ENCODE results near the gene LYRM9.
"Not testable (repeated sequence)": the region's sequence is repeated elsewhere in the genome, so short reads cannot be mapped to it uniquely, and the experiment has no call there.

The LYRM9 gene

DNA sequence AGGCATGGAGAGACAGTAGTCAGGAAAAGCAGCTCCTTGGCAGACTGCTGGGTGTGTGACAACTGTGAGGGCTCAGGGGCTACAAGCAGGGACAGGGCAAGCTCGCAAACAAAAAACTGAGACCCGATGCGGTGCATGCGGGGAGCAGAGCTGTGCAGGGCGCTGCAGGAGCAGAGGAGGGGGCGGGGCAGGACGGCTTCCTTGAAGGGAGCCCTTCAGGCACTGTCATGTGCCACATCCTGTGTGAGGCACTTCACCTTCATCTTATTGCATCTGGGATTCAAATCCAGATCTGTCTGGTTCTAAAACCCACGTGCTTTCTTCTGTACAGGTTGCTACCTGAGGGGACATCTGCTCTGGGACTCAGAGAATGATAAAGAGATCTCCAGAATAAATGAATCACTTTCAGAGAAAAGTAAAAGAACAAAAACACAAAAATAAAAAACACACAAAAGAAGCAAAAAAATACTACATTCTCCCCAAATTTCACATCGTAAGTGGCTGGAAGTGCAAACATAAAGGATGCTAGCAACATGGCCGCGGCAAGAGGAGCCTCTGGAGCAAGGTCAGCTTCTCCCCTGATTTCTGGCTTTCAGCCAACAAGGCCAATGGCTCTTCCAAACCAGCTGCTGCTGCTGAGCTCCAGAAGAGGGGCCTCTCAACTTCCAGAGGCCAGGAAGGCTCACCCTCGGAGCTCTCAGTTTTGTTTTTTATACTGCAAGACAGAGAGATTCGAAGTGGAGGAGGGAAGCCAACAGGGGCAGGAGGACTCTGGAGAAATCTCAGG lies 14.2 kb downstream of the LYRM9 start:
- DNase-seq (ENCODE audit: low read depth in 2 of 2, low spot score in 1 of 2): no peak

DNA sequence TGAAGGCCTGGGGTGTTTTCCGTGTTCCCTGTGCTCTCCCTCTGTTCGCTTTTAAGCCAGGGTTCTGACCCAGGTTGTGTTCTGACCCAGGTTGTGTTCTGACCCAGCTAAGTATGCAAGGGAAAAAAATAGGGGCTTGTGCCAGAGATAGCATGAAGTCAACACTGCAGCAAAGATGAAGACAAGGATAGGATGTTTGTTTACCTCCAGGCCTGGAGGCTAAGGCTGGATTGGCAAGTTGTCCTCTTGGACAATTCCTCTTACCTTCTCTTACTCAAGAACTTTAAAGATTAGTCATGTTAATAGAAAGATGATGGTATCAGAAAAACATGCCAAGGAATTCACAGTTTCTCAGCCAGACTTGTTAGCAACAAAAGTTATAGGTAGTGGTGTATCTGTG lies 19.4 kb downstream of the LYRM9 start:
- DNase-seq (ENCODE audit: low read depth in 2 of 2, low spot score in 1 of 2): no peak

DNA sequence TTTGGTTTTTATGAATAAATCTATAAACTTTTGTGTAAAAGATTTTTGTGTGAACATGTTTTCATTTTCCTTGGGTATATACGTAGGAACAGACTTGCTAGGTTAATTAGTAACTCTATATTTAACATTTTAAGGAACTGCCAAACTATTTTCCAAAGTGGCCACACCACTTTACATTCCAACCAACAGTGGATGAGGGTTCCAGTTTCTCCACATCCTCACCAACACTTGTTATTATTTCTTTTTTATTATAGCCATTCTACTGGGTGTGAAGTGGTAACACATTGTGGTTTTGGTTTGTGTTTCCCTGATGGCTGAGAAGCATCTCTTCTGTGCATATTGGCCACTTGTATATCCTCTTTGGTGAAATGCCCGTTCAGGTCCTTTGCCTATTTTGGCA lies 20.0 kb downstream of the LYRM9 start:
- no peak for DNase-seq (ENCODE audit: low read depth in 2 of 2, low spot score in 1 of 2)

DNA sequence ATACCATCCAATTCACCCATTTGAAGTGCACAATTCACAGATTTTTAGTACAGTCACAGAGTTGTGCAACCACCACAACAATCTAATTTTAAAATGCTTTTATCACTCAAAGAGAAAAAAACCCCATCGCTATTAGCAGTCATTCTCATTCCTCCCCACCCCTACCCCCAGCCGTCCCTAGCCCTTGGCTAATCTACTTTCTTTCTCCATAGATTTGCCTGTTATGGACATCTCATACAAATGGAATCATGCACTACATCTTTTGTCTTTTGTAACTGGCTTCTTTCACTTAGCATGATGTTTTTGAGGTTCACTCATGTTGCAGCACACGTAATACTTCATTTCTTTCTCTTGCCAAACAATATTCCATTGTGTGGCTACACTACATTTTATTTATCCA lies 20.4 kb downstream of the LYRM9 start:
- no peak for DNase-seq (ENCODE audit: low read depth in 2 of 2, low spot score in 1 of 2)

DNA sequence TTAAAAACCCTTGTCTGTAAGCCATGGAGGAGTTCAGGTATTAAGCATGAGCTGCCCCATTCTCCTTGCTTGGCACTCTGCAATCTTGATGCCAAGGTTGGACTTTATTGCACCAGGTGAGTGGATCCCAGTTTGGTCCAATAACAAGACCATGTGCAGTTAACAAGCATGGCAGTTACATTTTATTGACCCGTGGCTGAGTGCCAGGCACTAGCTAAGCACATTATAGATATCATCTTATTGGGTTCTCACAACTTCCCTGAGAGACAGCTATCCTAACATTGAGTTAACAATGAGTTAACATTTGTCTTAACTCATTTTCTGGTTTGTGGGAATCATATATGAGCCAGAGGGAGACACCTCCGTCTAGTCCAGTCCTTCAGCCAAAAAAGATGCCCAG lies 21.8 kb downstream of the LYRM9 start:
- no peak for DNase-seq (ENCODE audit: low read depth in 2 of 2, low spot score in 1 of 2)

DNA sequence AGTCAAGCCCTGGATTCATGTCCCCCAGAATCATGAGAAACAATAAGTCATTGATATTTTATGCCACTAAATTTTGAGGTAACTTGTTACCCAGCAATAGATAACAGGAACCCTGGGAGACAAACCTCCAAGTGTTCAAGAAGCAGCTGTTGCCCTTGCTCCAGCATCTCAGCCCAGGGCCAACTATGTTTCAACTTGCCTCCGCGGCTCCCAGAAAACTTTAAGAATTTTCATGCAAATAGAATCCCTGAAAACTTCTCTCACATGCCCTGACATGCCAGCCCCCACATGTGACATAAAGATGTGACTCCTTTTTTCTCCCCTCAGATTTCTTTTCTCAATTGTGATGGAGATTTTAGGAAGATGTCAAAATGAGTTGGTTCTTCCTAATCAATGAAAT lies 22.8 kb downstream of the LYRM9 start:
- DNase-seq (ENCODE audit: low read depth in 2 of 2, low spot score in 1 of 2): no peak

DNA sequence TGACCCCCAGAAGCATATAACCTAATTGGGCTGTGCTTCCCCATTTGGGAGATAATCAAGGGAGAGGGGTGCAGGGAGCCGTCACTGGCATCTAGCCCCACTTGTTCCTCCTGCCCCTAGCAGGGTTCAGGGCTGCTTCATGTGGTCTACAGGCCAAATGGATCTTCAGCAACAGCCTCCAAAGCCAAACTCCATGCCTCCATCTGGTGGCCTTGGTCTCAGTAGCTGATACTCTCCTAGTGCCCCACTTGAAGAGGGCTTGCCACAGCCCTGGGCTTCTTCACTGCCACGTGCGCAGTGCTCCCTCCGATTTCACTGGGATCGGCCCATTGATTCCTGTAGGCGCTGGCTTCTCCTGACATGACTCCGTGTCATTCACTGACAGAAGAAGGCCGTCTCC lies 24.6 kb downstream of the LYRM9 start:
- DNase-seq (ENCODE audit: low read depth in 2 of 2, low spot score in 1 of 2): no peak

DNA sequence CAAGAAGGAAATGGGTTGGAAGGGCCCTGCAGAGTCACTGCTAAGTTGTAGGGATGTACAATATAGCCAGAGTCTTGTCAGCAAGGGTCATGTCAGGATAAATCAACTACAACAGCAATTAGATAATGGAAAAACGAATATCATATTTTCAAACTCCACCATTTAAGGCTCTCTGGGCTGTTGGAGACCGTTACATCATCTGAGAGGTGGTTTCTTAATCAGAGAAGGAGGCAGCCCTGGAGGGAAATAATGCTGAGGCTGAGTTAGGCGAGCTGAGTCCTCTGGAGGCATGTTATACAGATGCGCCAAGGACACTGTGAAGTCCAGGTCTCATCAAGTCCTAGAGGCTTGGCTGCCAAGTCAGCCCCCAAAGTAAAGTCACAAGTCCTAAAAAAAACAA lies 30.3 kb downstream of the LYRM9 start:
- DNase-seq (ENCODE audit: low read depth in 2 of 2, low spot score in 1 of 2): no peak

DNA sequence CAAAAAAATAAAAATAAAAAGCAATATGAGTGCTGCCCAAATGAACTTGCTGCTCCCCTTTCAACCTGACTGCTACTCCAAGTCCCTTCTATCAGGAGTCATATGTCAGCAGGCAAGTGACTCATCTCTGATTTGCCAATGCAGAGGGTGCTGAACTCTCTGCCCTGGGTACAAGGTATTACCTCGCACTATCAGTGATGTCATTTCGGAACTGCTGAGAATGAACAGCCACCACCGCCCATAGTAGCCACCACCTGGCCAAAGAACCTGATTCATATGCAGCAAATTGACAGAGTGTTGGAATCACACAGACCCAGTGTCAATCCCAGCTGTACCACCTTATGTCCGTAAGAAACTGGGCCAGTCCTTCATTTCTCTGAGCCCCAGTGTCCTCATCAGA lies 31.2 kb downstream of the LYRM9 start:
- DNase-seq (ENCODE audit: low read depth in 2 of 2, low spot score in 1 of 2): no peak

DNA sequence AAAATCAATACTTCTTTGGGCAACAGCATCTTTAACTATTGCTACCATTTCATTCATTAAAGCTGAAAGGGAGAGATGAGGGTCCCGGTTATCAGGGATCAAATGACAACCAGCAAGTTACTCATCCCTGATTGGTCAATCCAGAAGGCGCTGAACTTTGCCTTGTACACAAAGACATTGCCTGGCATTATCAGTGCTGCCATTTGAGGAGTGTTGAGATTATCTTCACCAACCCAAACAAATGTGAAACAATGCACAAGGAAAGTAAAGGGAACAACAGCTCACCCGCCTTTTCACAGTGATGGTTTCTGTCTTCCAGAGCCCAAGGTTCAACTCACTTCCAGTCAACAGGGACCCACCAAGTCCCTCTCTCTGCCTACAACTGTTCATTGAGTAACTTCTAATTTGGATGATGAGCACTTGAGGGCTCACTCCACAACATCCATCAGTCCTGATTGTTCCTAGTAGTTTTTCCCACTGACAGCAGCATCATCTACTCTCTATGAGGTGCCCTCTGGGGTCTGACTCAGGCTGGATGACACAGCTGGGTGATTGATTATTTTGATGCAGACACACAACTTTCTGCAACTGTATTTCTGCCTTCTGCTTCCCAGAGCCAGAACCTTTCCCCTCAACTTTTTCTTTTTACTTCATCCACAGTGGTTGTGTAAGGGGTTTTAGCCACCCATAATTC lies 32.0 kb downstream of the LYRM9 start:
- DNase-seq (ENCODE audit: low read depth in 2 of 2, low spot score in 1 of 2): no peak

DNA sequence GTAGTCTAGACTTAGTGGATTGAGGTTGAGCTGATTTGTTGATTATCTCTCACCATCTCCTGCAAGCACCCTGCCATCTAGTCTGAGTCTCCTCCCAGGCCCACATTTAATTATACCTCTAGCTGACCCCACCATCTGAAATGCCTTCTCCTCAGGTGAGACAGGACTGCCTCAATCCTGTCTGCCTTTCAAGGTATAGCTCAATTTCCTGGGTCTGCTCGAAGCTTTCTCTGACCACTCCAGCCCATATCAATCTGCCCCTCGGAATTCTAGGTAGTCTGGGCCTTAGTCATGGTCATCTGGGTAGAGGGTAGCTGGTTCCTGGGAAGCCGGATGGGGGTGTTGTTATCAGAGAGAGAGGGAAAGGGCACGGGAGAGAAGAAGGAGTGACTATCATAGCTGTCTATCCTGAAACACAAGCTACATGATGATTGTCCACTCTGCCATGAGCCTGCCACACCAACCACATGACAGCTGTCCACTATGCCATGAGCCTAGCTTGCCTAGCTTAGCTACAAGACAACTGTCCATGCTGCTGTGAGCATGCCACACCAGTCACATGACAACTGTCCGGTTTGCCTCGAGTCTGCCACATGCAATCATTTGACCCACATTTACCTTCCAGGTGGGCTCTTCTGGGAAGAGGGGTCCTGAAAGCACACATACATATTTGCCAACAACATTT lies 34.4 kb downstream of the LYRM9 start:
- DNase-seq (ENCODE audit: low read depth in 2 of 2, low spot score in 1 of 2): no peak

DNA sequence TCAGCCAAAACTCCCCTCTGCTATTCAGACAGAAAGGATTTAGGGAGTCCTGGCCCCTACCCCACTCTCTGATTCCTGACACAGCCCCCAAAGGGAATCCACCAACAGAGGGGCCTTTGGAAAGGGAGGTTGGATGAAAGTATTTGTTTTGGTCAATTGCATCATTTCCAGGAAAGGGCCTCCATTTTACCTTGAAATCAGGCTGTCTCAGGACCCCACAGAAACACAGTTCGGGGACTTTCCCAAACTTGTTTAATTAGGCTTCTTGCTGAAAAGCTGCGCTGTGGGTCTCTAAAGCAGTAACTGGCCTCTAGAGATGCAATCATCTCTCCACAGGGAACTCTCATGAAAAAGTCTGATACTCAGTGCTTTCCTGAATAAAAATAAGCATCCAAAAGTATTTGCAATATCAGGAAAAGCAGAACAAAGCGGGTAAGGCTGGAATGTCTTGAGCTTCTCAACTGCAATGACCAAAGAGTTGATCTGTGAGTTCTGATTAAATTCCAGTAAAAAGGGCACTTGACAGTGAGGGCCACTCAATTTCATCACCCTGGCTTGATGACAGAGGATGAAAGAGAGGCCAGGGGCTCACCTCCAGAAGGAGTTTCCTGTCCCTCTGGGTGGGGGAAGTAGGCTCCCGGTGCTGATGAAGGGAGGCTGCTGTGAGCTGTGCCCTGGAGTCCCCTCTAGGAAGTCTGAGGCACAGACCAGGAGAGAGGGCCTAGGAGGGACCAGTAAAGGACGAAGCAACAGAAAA lies 36.3 kb downstream of the LYRM9 start:
- DNase-seq (ENCODE audit: low read depth in 2 of 2, low spot score in 1 of 2): no peak

DNA sequence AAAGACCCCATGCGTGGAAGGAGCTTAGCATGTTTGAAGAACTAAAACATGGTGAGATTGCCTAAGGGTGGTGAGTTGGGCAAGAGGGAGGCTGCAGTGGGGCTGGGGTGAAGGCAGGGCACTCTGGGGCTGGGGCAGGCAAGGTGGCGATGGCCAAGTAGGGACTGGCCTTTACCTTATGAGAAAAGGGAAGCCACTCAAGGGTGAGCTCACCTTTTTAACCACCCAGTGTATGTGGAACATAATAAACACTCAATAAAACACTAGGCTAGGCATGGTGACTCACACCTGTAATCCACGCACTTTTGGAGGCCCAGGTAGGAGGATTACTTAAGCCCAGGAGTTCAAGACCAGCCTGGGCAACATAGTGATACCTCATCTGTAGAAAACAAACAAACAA lies 37.7 kb downstream of the LYRM9 start:
- no peak for DNase-seq (ENCODE audit: low read depth in 2 of 2, low spot score in 1 of 2)

DNA sequence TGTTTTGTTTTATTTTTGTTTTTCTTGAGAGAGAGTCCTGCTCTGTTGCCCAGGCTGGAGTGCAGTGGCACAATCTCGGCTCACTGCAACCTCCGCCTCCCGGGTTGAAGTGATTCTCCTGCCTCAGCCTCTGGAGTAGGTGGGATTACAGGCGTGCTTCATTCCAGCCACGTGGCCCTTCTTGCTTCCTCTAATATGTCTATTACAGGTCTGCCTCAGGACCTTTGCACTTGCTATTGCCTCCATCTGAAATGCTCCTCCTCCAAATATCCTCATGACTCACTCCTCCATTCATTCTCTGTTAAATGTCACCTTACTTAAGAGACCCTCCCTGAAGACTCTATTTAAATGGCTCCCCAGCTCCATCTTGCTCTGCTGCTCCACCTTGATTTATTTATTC lies 39.0 kb downstream of the LYRM9 start:
- no peak for DNase-seq (ENCODE audit: low read depth in 2 of 2, low spot score in 1 of 2)

DNA sequence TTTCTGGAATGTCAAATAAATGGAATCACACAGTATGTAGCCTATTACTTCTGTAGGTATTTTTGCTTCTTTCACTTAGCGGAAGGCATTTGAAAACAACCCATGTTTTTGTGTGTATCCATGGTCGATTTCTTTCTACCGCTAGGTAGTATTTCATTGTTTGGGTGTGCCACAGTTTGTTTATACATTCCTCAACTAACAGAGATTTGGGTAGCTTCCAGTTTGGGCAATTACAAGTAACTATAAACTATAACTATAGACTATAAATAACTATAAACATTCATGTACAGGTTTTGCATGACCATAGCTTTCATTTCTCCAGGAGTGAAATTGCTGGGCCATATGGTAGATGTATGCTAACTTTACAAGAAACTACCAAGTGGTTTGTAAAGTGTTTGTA lies 40.1 kb downstream of the LYRM9 start:
- no peak for DNase-seq (ENCODE audit: low read depth in 2 of 2, low spot score in 1 of 2)

DNA sequence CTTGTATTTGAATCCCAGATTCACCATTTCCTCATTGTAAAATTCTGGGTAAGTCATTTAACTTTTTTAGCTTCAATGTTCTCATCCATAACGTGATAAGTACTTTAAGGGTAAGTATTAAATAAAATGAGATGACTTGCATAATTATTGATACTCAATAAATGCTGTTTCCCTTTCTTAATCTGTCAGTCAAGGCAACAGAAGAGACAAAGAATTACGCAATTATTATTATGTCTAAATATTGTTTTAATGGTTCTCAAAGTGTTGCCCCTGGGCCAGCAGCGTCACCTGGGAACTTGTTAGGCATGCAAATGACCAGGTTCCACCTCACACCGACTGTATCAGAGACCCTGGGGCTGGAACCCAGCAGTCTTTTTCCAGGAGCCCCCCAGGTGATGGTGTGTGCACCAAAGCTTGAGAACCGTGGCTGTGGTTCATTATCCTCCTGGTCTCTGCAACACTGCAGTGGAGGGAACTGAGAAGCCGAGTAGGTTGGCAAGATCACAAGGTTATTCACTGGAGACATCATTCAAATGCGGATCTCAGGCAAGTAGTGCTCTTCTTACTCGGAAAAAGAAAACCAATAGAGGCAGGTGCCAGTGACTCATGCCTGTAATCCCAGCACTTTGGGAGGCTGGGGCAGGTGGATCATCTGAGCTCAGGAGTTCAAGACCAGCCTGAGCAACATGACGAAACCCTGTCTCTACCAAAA lies 43.5 kb downstream of the LYRM9 start:
- DNase-seq (ENCODE audit: low read depth in 2 of 2, low spot score in 1 of 2): no peak

DNA sequence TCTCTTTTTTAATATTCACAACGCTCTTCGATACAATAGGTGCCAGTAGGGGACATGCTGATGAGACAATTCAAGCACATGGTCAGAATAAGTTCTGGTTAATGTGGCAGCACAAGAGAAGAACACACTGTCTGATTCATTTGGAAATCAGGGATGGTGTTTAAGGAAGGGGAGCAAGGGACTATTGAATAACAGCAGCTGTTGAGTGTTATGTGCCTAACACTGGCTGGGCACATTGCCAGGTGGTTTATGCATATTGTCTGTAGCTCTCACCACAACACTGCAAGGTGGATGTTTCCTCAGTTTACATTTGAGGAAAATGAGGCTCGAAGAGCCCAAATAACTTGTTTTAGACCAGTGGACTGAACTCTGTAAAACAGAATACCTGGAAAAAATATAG lies 44.2 kb downstream of the LYRM9 start:
- DNase-seq (ENCODE audit: low read depth in 2 of 2, low spot score in 1 of 2): no peak

DNA sequence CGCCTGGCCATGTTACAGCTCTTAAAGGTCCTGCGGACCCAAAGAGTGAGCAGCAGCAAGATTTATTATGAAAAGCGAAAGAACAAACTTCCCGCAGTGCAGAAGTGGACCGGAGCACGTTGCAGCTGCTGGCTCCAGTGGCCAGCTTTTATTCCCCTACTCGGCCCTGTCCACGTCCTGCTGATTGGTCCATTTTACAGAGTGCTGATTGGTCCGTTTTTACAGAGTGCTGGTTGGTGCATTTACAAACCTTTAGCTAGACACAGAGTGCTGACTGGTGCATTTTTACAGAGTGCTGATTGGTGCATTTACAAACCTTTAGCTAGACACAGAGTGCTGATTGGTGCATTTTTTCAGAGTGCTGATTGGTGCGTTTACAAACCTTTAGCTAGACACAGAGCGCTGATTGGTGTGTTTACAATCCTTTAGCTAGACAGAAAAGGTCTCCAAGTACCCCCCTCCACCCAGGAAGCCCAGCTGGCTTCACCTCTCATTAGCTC lies 46.3 kb downstream of the LYRM9 start:
- DNase-seq (ENCODE audit: low read depth in 2 of 2, low spot score in 1 of 2): not testable (repeated sequence)

DNA sequence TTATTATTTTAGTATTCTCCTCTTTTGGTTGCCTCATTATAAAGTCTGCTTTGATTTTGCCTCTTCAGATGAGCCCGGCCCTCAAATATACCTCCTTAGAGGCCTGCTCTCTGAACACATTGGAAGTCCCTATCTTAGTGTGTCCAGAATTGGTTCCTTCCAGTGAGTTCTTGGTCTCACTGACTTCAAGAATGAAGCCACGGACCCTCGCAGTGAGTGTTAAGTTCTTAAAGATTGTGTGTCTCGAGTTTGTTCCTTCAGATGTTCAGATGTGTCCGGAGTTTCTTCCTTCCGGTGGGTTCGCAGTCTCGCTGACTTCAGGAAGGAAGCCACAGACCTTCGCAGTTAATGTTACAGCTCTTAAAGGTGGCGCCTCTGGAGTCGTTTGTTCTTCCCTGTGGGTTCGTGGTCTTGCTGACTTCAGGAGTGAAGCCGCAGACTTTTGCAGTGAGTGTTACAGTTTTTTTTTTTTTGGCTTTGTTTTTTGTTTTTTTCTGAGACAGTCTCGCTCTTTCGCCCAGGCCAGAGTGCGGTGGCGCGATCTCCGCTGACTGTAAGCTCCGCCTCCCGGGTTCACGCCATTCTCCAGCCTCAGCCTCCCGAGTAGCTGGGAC lies 47.0 kb downstream of the LYRM9 start:
- no peak for DNase-seq (ENCODE audit: low read depth in 2 of 2, low spot score in 1 of 2)

DNA sequence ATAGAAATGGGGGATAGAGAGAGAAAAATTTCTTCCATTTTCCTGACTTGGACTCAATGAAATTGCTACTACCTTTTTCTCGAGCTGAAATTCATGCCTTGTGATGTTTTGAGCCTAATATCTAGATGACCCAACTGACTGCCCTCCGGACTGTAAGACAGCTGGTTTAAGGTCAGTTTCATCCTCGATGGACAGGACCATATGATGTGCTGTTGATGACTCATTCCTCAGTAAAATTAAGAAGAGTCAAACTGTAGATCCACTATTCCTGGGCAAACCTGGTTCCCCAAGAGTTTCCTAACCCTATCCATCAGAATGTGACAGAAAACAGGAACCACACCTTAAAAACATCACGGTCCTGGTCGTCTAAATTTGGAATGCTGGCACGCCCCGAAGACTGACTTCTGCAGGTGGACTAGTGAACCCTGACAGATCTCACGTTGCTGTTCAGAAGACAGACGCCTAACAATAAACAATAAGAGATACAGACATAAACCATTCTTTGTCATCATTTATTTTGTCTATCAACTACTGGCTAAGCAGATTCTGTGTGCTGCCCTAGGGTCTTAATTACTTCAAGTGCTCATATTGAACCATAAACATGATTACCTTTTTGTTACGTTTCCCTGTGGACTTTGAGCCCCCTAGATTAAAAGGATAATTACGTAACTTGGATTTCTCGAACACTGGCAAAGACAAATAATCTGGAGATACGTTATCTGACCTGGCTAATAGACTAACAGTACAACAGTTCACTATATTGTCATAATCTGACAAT lies 47.7 kb downstream of the LYRM9 start:
- no peak for DNase-seq (ENCODE audit: low read depth in 2 of 2, low spot score in 1 of 2)

Data from stimulated activated CD8-positive, alpha-beta memory T cell treated with anti-CD3 and anti-CD28 coated beads, Interleukin-4, amount 100 ng/mL, for 4 hours (primary cell).